H4 (cell line): Measurements from ENCODE around the gene PDGFA. TPM values are rescaled to one million over a fixed set of nuclear protein-coding genes. Genes with fewer than 3 reads are reported as not detected.

Experiments used
- DNase-seq: peaks from one replicate; pipeline ENCODE4 v3.0.0-alpha.2; 2015; ENCODE audit warnings: low spot score
- total RNA-seq: library from RNA; depleted of rRNA; stranded (reverse); fragments of >200 nt; shearing (Covaris generic); gene quantifications from 2 replicates; pipeline ENCODE4 v1.2.3, GENCODE V29; 2014

The PDGFA gene
- total RNA-seq, 1 experiment from 2014 or later: 37.3 TPM

DNA sequence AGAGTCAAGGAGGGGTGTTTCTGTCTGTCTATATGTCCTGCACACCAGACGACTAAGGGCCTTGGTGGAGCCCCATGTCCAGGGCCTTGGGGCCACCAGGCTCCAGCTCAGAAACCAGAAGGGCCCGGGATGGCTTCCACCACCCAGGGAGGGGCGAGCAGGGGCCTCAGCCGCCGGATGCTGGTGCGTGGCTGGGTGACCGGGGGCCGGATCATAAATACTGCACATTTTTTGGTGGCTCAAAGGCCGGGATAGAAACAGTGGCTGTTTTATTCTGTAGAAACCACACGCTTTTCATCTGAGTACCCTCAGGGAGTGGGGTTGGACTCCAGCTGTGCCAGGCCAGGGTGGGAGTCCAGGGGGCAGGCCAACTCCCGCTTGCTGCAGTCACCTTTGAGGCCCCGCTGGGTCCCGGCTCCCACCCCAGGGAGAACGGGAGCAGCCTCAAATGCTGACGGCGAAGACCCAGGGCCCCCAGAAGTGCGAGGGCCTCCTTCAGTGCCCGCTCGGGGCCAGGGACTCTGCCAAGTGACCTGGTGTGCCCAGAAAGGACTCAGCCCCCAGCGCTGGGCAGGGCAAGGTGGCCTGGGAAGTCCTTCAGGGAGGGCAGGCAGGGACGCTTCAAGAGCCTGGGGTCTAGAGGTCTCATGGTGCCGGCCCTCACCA lies 28.2 kb downstream of the PDGFA start:
- no peak for DNase-seq

DNA sequence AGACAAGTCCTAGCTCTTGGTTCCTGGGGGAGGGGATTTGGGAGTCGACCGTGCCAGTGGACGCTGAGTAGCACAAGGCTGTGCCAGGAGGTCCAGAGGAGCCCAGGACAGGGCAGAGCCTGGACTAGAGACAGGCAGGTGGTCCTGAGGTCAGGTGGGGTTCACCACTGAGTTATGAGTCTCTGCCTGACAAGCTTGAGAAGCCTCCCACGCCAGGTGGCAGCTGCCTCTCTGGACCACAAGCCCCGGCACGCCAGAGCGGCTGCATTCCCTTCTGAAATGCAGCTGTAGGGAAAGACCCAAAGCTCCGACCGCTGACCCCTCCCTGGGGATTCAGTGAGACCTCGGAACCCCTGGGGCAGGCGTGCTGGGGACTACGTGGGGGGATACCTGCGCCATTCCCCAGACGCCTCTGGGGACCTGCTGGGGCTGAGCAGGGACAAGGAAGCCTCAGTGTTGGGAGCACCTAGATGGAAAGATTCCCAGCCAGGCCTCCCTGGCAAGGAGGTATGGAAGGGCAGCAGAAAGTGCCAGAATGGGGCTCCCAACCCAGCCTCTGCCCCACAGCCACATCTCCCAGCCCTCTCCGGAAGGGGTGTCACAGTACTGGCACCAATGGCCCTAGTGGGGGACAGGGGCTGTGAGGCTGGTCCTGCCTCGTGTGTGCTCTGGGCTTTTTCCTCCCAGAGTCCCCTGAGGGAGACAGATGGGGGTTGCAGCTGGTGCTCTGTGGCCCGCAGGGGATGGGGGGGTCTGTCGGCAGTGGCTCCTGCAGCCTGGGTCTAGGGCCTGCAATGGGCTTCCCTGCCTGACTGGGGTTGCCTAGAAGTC lies 29.0 kb downstream of the PDGFA start:
- no peak for DNase-seq

DNA sequence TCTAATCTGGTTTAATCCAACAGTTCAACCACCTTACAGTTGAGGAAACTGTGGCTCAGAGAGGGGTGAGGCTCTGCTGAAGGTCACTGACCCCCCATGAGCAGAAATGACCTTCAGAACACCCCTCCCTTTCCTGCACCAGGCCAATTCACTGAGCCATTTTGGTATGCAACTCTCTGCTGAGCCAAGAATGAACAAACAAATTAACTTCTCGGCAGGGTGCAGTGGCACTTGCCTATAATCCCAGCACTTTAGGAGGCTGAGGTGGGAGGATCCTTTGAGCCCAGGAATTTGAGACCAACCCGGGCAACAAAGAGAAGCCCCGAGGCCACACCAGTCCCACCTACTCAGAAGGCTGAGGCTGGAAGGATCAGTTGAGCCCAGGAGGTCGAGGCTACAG lies 29.8 kb downstream of the PDGFA start:
- no peak for DNase-seq

DNA sequence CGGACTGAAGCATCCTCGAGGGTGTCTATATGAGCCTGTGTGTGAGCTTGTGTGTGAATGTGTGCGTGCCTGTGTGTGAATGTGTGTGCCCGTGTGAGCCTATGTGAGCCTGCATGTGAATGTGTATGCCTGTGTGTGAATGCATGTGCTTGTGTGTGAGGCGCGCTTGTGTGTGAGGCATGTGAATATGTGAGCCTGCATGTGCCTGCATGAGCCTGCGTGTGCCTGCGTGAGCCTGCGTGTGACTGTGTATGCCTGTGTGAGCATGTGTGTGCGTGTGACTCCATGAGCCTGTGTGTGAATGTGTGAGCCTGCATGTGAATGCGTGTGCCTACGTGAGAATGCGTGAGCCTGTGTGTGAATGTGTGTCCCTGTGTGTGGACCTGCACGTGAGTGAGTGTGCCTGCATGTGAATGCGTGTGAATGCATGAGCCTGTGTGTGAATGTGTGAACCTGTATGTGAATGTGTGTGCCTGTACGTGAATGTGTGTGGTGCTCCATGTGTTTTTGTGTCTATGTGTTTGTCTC lies 33.4 kb downstream of the PDGFA start:
- DNase-seq: no peak

DNA sequence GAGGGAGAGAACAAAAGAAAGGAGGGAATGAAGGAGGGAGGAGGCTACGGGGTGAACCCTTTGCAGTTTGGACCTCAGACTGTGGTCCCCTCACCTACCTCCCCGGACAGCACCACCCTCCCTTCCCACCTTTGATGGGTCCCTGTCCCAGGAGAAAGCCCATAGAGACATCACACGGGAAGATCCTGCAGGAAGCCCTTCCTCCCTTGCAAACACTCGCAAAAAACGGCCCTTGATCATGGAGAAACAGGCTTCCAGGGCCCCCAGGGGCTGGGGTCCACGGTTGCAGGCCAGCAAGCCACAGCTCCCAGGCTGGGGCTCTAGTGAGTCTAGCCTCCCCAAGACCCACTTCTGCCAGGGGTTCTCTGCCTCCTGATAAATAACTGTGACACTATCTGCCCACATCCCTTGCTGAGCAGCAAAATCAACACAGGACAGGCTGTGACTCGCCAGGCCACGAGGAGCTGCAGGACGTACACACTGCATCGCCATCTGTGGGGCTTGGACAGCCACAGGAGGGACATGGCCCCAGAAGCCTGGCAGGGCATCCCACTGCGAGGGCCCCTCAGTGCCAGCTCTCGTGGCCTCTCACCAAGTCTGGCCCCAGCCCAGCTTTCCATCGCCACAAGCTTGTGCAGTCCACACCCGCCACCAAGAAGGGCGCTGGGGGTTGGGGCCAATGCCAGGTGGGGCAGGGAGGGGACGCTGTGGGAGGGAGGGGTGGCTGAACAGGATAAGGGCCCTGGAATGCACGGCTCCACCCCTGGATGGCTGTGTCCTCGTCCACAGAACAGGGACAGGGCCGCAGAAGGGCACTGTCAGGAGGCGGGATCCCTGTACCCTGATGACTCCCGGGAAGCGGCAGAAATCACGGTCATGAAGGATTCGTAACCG lies 34.2 kb downstream of the PDGFA start:
- DNase-seq: no peak

DNA sequence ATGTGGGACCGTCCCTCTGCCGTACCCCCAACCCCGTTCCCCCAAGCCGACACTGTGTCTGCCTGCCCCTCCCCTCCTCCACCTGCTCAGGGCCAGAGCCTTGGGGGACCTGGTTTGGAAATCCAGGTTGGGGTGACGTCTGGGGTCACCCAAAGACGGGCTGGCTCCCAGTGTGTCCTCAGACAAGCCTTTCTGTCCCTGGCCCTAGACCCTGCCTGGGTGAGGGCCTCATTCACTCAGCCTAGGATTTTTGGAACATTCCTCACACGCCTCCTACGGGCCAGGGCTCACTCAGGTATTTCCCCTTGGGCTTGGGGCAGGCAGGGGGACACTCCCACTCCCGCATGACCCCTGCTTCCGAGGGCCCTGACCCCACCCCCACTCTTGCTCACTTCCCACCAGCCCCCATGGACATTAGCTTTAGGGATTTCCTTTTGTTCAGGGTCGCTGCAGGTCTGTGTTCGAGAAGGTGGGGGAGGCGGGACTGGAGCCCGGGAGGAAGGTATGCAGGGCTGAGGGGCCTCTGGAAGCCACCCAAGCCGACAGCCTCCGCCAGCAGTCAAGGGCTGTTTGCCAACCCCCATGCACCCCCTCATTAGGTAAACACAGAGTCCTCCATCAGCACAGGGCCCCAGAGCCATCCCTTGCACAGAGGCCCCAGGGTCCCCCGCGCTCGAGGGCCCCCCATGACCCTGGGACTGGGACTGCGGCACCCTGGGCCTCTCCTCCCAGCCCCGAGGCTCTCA lies 35.1 kb downstream of the PDGFA start:
- DNase-seq: no peak

DNA sequence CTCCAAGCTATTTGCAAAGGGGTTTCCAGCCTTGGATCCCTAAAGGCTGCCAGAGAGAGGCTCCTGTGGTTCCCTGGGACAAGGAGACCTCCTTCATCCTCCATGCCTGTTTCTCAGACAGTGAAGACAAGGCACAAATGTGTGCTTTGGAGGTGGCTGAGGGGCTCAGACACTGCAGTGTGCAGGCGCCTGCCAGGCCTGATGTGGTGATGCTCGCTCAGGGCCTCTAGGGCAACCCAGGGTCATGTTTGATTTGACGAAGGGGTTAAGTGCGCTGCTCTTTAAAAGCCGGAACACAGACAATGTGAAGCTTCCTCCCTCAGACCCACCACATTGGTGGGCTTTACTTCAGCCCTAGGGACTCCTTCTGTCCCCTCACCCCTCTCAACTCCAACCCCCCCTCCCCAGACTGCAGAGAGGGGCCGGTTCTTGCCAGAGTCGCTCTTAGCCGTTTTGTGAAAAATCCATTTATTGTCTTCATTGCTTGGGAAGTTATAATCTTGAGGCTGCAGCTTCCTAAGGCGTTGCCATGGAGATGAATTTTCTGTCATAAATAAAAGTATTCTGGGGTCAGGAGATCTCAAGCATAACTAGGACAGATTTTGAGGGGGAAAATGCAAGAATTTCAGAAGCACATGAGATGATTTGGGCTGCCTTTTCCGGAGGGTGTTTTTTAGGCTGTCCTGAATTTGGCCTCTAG lies 35.8 kb downstream of the PDGFA start:
- DNase-seq: no peak

DNA sequence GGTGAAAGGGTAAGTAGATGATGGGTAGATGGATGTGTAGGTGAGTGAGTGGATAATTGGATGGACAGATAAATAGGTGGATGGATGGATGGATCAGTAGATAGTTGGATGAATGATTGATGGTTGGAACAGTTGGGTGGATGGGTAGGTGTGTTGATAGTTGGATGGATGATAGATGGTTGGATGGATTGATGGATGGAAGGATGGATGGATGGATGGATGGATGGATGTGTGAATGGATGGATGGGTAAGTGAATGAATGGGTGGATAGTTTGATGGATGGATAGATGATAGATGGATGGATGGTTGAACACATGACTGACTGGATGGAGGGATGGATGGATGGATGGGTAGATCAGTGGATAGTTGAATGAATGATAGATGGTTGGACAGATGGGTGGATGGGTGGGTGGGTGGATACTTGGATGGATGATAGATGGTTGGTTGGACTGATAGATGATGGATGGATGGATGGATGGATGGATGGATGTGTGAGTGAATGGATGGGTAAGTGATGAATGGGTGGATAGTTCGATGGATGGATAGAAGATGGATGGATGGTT lies 37.0 kb downstream of the PDGFA start:
- no peak for DNase-seq

DNA sequence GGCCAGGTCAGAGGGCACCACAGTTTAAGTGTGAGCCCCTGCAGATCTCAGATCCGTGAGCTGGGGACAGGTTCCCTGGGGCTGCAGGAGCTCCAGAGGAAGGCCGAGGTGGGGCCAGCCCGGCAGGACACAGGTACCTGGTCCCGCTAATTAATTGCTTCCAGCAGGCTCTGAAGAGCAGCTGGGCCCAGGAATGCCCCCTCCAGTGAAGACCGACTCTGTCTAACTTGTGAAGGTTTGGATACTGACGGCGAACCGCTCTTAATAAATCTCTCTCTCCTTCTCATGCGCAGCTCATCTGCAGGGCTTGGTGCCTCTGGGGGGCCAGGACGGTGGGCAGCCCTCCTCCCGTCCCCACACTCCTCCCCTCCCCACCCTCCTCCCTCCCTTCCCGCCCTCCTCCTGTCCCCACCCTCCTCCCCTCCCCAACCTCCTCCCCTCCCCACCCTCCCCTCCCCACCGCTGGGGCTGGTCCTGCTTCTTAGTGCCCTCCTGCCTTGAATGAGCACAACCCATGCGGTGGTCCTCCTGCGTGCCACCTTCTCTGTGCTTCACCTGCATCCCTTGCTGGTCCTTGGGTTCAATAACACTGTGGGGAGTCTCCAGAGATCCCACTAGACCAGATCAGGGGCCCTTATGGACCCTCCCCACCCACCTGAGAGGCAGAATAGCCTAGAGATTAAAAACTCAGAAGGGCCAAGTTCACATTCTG lies 38.3 kb downstream of the PDGFA start:
- DNase-seq: no peak

DNA sequence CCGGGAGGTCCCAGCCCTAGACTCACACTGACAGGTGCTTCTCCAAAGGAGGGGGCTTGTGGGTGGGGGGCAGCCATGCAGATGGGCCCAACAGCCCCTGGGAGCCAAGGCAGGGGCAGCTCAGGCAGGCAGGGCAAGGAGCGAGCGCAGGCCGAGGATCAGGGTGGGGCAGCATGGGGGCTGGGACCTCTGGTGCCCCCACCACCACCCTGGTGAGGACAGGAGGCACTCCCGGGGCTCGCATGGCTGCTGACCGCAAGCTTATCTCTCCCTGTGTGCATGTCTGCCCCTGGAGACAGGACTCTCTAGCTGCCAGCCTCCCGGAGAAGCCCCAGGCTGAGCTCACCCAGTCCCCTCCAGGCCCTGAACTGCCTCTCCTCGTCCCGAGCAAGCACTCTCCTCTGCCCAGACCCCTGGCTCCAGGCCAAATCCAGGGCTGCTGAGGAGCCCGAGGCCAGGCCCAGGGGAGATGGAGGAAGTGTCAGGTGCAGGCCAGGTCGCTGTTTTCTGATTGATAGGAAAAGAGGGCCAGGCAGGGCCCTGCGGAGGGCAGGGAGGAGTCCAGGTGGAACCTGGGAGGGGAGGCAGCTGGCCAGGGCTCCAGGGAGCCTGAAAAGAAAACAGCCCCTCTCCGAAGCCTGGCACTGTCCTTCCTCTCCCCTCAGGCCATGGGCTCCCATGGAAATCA lies 39.0 kb downstream of the PDGFA start:
- DNase-seq: no peak

DNA sequence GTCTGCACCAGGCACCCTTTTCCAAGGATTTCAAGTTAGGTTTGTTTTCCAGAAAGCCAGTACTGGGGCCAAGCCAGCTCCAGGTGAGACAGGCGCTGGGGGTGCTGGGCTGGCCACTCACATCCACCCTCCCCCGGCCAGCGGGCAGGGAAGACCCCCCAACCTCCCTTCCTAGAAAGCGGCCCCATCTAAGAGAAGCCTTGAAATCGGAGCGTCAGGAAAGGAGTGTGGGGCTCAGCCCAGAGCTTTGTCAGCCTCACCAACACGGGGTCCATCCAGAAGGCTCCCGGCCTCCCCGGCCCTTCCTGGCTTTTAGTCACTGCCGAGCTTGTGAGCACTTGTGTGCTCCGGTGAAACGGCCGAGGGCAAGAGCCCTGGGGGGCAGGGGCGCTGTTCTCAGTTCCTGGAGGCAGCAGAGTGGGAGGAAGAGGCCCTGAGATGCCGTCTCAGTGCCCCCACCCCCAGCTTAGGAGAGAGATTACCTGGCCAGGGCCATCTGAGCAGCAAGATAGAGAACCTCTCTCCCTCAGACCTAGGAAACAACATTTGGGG lies 39.6 kb downstream of the PDGFA start:
- no peak for DNase-seq

DNA sequence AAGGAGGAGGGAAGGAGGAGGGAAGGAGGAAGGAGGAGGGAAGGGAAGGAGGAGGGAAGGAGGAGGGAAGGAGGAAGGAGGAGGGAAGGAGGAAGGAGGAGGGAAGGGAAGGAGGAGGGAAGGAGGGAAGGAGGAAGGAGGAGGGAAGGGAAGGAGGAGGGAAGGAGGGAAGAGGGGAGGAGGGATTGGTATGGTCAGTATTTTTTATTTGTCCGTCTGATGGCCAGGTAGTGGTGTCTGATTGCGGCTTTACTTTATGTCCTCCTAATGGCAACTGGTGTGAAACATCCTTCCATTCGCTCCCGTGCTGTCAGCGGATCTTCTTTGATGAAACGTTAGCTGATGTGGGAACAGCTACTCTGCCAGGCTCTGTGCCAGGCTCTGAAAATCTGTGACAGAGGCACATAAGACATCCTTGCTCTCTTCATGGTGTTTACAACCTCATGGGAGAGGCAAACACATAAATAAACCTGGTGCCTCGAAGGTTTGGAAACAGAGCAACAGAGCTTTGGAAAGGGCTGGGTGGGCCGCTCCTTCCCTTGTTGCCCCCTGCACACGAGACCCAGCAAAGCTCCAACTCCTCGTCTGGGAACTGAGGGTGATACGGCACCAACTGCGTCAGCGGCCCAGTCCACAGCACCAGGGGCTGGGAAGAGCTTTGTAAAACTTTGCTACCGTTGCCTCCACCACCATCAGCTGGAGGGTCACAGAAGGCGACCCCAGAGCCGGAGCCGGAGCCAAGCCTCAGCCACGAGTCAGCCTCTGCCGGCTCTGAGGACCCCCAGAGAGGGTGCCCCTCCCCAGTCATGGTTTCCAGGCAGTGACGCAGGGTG lies 40.3 kb downstream of the PDGFA start:
- no peak for DNase-seq

DNA sequence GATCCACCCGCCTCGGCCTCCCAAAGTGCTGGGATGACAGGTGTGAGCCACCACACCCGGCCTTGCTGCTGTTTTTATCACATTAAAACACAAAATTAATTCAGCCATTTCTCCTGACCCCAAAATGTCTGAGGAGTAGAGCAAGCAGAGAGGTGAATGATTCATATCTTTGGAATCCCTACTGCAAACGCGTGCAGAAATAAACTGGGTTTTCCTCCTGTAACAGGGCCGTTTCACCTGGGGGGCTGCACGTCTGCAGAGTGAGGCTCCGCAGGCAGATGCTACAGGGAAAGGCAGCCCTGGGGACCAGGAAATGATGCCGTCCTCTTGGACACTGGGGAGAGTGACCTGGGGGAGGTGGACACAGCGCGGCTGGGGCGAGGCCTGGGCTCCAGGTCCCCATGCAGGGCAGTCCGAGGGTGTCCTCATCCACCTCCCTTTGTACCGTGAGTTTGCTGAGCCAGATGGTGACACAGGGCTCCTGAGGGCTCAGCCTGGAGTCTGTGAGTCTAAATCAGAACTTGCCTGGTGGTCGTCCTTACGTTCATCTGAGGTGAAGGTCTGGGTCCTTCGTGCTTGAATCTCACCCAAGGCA lies 41.9 kb downstream of the PDGFA start:
- DNase-seq: no peak

DNA sequence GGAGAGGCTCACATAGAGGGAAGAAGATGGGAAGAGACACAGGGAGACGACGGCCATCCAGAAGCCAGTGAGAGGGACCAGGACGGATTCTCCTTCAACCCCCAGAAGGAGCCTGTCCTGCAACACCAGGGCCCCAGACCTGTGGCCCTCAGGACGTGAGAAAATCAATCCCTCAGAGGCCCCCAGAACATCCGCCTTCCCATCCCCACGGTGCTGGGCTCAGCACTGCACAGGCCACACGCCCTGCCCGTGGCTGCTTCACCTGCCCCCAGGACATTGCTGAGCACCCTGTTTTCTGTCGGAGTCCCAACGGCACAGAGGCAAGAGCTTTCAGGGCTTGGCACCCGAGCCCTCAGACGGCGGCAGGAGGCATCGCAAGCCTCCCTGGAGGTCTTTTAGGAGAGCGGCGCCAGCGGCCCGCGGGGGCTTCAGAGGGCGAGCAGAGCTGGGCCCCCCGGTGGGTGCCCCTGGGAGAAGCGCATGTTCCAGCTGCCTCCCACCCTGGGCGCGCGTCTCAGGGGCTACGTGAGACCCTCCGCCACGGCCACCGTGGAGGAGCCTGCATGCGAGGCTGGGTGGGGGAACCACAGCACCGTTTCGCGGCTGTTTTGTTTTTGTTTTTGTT lies 42.8 kb downstream of the PDGFA start:
- DNase-seq: no peak

DNA sequence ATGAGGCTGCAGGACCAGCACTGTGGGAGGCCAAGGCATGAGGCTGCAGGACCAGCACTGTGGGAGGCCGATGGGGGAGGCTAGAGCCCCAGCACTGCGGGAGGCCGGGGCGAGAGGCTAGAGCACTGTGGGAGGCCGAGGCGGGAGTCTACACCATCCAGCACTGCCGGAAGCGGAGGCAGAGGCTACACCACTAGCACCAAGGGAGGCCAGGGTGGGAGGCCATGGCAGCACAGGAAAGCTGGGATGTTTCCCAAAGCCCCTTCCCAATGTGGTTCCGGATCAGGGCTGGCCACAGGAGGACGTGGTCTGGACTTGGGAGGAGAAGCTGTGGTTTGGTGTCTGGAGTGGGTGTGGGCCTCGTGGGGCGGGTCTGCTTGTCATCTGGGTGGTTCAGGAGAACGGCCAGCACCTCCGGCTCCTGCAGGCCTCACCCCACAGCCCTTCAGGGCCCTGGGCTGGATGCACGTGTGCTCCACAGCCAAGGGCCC lies 43.6 kb downstream of the PDGFA start:
- DNase-seq: no peak

DNA sequence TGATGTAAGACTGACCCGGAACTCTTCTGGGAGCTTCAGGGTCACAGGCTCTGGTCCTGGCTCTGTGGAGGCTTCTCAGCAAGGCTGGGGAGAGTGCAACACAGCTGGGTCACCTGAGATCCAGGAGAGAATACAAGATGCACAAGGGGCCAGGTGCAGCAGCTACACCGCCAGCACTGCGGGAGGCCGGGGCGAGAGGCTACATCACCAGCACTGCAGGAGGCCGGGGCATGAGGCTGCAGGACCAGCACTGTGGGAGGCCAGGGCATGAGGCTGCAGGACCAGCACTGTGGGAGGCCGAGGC lies 44.3 kb downstream of the PDGFA start:
- no peak for DNase-seq
